K562 (cell line): ENCODE data around the gene CES5A. TPM values are rescaled to one million over a fixed set of nuclear protein-coding genes. Genes with fewer than 3 reads are reported as not detected.

ENCODE experiments used
- CBFB ChIP-seq: sonication (generic); formaldehyde crosslinking; IDR thresholded peaks from 2 replicates; pipeline ENCODE4 v1.4.0; 2020; ENCODE audit warnings: mild to moderate bottlenecking, missing genetic modification reagents
- DLX4 ChIP-seq: fragments of 250-450 bp; sonication (Bioruptor Pico); IDR thresholded peaks from 2 replicates; pipeline ENCODE4 v1.6.1; 2021; ENCODE audit warnings: mild to moderate bottlenecking
- E2F6 ChIP-seq, 2 experiments: IDR thresholded peaks; 2 replicates each; pipeline ENCODE4 v1.6.1; 2011; ENCODE audit warnings: borderline replicate concordance in 1 of 2, control low read depth in 1 of 2, low read depth in 1 of 2, low read length in 1 of 2, mild to moderate bottlenecking in 1 of 2, mixed read lengths in 1 of 2, moderate library complexity in 1 of 2; ENCODE audit not compliant: insufficient read depth in 1 of 2, insufficient read length in 1 of 2, poor library complexity in 1 of 2, severe bottlenecking in 1 of 2; ENCODE audit errors: extremely low read depth in 1 of 2
- FOXJ2 ChIP-seq: fragments of 200-800 bp; sonication (Bioruptor generic); IDR thresholded peaks from 2 replicates; pipeline ENCODE4 v1.6.1; 2016; ENCODE audit warnings: missing genetic modification characterization, missing compliant biosample characterization
- GTF2A2 ChIP-seq: IDR thresholded peaks from 2 replicates; pipeline ENCODE4 v1.6.1; 2016; ENCODE audit warnings: mild to moderate bottlenecking, missing genetic modification characterization, missing compliant biosample characterization
- JUN ChIP-seq, 2 experiments: sonication (generic) in 1 of 2; formaldehyde crosslinking in 1 of 2; IDR thresholded peaks; 2 replicates each; pipeline versions ENCODE4 v1.6.1 to v1.8.0; 2012 to 2022; ENCODE audit warnings: borderline replicate concordance in 2 of 2, mild to moderate bottlenecking in 2 of 2, improper control_type of control experiment in 1 of 2, low read depth in 1 of 2, low read length in 1 of 2, missing genetic modification reagents in 1 of 2
- NCOA2 ChIP-seq, 2 experiments: fragments of 450-650 bp; IDR thresholded peaks; 2 replicates each; pipeline ENCODE4 v1.6.1; 2018; ENCODE audit warnings: mild to moderate bottlenecking in 2 of 2, moderate library complexity in 1 of 2; ENCODE audit not compliant: partially characterized antibody in 2 of 2
- PHTF2 ChIP-seq: fragments of 250-450 bp; sonication (Bioruptor Pico); IDR thresholded peaks from 2 replicates; pipeline ENCODE4 v1.5.0; 2021; ENCODE audit warnings: mild to moderate bottlenecking
- PML ChIP-seq: IDR thresholded peaks from 2 replicates; pipeline ENCODE4 v1.6.1; 2012; ENCODE audit warnings: low read length, inconsistent platforms
- PPARD ChIP-seq: fragments of 250-450 bp; sonication (Bioruptor Pico); IDR thresholded peaks from 2 replicates; pipeline ENCODE4 v1.8.0; 2022; ENCODE audit warnings: inconsistent platforms, mild to moderate bottlenecking, moderate library complexity
- REST ChIP-seq, 2 experiments: fragments of 450-650 bp; formaldehyde crosslinking in 1 of 2; IDR thresholded peaks; 2 replicates each; pipeline versions ENCODE4 v1.4.0 to v1.6.1; 2014 to 2020; ENCODE audit warnings: mild to moderate bottlenecking in 2 of 2, borderline replicate concordance in 1 of 2, low read depth in 1 of 2
- TRIM24 ChIP-seq, 2 experiments: fragments of 450-650 bp; IDR thresholded peaks; 2 replicates each; pipeline ENCODE4 v1.6.1; 2016
- ZC3H4 ChIP-seq: sonication (generic); formaldehyde crosslinking; IDR thresholded peaks from 2 replicates; pipeline ENCODE4 v1.9.0; 2021; ENCODE audit warnings: missing genetic modification reagents, borderline replicate concordance
- polyA plus RNA-seq, 8 experiments: library from polyadenylated mRNA; depleted of rRNA in 4 of 8; stranded (reverse) in 5 of 8; unstranded in 3 of 8; fragments of >200 nt; fragmentation: Nextera tagmentation in 2 of 8; fragmentation: Illumina TruSeq in 1 of 8; extraction: Ambion mirVana in 2 of 8; extraction: Trizol in 1 of 8; gene quantifications; 2 replicates each; pipeline versions ENCODE4 v1.2.1 to v1.2.3, GENCODE V29; 2011 to 2014; ENCODE audit warnings: inconsistent platforms in 1 of 8, missing spikeins in 1 of 8
- total RNA-seq, 7 experiments: library from RNA; depleted of rRNA in 6 of 7; stranded (reverse); fragments of >200 nt in 6 of 7; fragmentation: Illumina TruSeq in 2 of 7; extraction: Trizol in 2 of 7; gene quantifications; 2 replicates each; pipeline versions ENCODE4 v1.2.1 to v1.2.3, GENCODE V29; 2011 to 2021; ENCODE audit warnings: low replicate concordance in 1 of 7

CES5A gene
- total and polyA plus RNA-seq, 9 of the 15 experiments (the other 6 are each of a cell fraction or from before 2014, with no cell fraction given), result 0.07 to 0.17 (median 0.15) TPM; not detected in 4

GRCh38 chr16:55909876-55910275 lies 34.7 kb upstream of the CES5A start (continued):
- TF ChIP-seq JUN (IDR thresholded peaks at IDR 0.05; ENCODE audit: borderline replicate concordance, low read depth, low read length) (no peak), JUN (CRISPR knock-in tag; IDR thresholded peaks at IDR 0.05; ENCODE audit: borderline replicate concordance) (no peak), PML (no peak), DLX4 (CRISPR knock-in tag) (no peak), E2F6 (IDR thresholded peaks at IDR 0.05; ENCODE audit: borderline replicate concordance in 1 of 2, extremely low read depth in 1 of 2, insufficient read depth in 1 of 2, insufficient read length in 1 of 2, low read depth in 1 of 2, low read length in 1 of 2, poor library complexity in 1 of 2, severe bottlenecking in 1 of 2) (no peak), ZC3H4 (CRISPR knock-in tag) (no peak), PHTF2 (CRISPR knock-in tag) (no peak), PPARD (CRISPR knock-in tag) (no peak), TRIM24 (IDR thresholded peaks at IDR 0.05) (no peak), CBFB (CRISPR knock-in tag) (no peak), NCOA2 (IDR thresholded peaks at IDR 0.05; ENCODE audit: partially characterized antibody in 2 of 2) (no peak), REST (IDR thresholded peaks at IDR 0.05; ENCODE audit: borderline replicate concordance) (no peak), REST (CRISPR knock-in tag; IDR thresholded peaks at IDR 0.05; ENCODE audit: low read depth) (no peak), GTF2A2 (tag) (no peak), FOXJ2 (no peak)
